ENCODE measurements around the gene ATP6V0A4.
A peak's percentile ranks its signal among the peaks of the same experiment; 100 is the strongest.
"Not testable (repeated sequence)": the region's sequence is repeated elsewhere in the genome, so short reads cannot be mapped to it uniquely, and the experiment has no call there.

The ATP6V0A4 gene

GRCh38 chr7:138750473-138750872 is 47.5 kb downstream of the ATP6V0A4 start:
- DNase-seq (ENCODE audit: low read depth): no peak

DNA sequence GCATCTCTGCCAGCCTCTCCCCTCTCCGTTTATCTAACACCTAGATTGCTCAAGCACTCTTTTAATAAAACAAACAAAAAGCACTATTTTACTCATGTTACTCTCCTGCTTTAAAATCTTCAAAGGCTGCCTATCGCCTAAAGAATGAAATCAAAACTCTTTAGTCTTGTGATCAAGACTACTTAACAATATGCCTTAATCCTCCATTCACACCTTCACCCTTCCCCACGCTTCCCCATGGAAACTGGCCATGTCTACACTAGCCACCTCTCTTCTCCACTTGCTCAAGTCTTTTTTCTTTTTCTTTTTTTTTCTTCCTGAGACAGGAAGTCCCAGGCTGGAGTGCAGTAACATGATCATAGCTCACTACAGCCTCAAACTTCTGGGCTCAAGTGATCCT is 48.0 kb downstream of the ATP6V0A4 start:
- DNase-seq (ENCODE audit: low read depth): no peak

DNA sequence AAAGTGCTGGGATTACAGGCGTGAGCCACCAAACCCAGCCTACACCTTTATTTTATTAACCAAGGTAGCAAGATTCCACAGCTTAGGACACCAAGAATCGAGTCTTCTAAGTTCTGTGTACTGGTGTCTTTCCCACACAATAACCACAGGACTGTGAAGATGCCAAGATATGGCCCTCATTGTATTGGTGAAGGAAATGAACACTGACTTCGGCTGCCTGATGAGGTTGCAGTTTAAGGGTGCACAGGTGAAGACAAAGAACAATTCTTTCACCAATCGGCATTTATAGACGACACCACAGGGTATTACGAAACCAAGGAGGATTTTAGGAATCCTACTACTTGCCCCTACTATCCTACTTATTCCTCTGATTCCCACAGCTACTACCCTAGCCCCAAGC is 49.3 kb downstream of the ATP6V0A4 start:
- DNase-seq (ENCODE audit: low read depth): no peak

DNA sequence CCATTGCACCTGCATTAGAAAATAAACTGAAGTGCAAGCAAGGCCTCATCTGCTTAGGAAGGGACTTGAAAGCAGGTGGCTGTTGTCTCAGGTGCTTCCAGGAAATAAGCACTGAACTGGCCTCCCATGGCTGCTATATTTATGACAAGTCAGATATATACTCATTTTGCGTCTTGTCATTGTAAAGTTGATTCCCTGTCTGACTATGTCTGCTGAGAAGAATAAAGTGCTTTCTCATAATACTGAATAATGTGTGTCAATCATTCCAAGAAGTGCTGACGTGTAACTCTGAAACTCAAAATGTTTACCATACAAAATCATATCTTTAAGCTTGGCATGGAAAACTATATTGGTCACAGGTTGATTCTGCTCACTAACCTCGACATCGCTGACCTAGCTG is 51.9 kb downstream of the ATP6V0A4 start:
- no peak for DNase-seq (ENCODE audit: low read depth)

GRCh38 chr7:138745189-138745588 is 52.8 kb downstream of the ATP6V0A4 start:
- DNase-seq (ENCODE audit: low read depth): no peak

DNA sequence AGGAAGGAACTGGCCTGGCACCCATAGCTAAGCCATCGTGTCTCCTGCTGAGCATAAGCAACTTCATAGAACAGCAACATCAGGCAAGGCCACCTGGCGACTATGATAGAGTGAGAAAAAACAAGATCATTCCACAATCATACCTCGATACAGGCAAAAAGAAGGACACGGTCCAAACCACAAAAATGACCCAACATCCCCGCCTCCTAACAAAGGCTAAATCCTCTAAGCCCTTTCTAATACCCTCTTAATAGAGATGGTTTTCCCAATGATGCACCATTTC is 56.6 kb downstream of the ATP6V0A4 start:
- DNase-seq (ENCODE audit: low read depth): no peak

- no peak for DNase-seq (ENCODE audit: low read depth)
Observed at GRCh38 chr7:138739859-138740258, 58.1 kb downstream of the ATP6V0A4 start.

GRCh38 chr7:138738551-138739335 is 59.3 kb downstream of the ATP6V0A4 start:
- DNase-seq (ENCODE audit: low read depth): peak; percentile 72

DNA sequence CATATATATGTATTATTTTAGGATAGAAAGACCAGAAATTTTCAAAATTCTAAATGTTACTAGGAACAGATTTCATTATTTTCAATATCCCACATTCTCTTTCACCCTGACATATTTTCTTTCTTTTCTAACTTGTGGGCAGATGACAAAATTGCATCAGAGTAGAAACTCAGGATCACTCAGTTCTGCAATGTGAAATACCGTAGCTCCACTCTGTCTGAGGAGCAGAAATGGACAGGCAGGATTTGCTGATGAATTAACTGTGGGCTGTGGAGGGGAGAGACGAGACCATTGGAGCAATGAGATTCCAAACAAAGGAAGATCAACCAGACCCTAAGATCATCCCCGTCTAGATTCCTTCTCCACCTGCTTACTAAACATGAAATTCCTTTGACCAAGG is 59.9 kb downstream of the ATP6V0A4 start:
- no peak for DNase-seq (ENCODE audit: low read depth)

- no peak for DNase-seq (ENCODE audit: low read depth)
Observed at GRCh38 chr7:138735399-138735798, 62.6 kb downstream of the ATP6V0A4 start.

DNA sequence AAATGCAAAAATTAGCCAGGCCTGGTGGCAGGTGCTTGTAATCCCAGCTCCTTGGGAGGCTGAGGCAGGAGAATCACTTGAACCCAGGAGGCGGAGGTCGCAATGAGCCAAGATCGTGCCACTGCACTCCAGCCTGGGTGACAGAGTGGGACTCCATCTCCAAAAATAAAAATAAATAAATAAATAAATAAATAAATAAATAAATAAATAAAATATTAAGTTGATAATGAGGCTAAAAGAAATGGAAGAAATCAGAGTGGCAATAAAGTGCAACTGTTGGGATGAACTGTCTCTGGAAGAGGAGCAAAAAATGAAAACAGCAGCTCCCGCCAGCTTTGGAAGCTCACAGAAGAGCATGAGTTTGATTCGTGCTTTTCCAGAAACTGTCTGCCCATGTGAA is 66.3 kb downstream of the ATP6V0A4 start:
- not testable (repeated sequence) for DNase-seq (ENCODE audit: low read depth)

- no peak for DNase-seq (ENCODE audit: low read depth)
Observed at GRCh38 chr7:138729444-138729843, 68.6 kb downstream of the ATP6V0A4 start.

GRCh38 chr7:138727336-138728099 is 70.5 kb downstream of the ATP6V0A4 start:
- DNase-seq (ENCODE audit: low read depth): no peak

GRCh38 chr7:138726288-138726687 is 71.7 kb downstream of the ATP6V0A4 start:
- DNase-seq (ENCODE audit: low read depth): no peak

- DNase-seq (ENCODE audit: low read depth): no peak
Observed at GRCh38 chr7:138720286-138720685, 77.7 kb downstream of the ATP6V0A4 start.

DNA sequence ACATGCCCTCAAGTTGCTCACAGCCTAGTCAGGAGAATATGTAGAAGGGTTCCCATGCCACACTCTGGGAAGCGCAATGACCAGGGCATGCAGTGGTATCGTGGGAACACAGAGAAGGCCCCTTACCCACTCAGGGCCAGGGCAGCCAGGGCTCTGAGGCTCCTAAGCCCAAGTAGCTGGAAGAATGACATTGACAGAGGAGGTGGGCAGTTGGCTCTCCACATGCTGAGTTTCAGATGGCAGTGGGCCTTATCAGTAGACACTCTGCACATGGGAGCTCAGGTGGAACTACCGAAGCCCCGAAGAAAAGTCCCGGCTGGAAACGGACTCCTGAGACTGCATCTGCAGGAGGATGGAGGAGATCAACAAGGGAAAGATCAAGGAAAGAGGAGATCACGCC is 81.1 kb downstream of the ATP6V0A4 start:
- no peak for DNase-seq (ENCODE audit: low read depth)

GRCh38 chr7:138713191-138713590 is 84.8 kb downstream of the ATP6V0A4 start:
- DNase-seq (ENCODE audit: low read depth): no peak

DNA sequence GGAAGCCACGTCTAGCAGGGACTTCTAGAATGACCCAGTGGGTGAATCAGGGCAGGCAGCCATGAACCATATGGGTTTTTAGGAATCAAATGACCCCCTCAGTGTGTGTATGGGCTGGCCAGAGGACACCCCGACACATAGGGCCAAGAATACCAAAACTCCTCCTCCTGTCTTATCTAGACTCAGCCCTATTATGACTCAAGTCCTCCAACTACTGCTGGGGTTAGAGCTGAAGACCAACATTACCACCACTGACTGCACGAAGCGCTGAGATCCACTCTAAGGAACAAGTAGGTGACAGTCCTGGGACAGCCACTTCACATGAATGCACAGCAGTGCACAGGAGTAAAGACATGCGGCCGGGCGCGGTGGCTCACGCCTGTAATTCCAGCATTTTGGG is 85.3 kb downstream of the ATP6V0A4 start:
- DNase-seq (ENCODE audit: low read depth): no peak

DNA sequence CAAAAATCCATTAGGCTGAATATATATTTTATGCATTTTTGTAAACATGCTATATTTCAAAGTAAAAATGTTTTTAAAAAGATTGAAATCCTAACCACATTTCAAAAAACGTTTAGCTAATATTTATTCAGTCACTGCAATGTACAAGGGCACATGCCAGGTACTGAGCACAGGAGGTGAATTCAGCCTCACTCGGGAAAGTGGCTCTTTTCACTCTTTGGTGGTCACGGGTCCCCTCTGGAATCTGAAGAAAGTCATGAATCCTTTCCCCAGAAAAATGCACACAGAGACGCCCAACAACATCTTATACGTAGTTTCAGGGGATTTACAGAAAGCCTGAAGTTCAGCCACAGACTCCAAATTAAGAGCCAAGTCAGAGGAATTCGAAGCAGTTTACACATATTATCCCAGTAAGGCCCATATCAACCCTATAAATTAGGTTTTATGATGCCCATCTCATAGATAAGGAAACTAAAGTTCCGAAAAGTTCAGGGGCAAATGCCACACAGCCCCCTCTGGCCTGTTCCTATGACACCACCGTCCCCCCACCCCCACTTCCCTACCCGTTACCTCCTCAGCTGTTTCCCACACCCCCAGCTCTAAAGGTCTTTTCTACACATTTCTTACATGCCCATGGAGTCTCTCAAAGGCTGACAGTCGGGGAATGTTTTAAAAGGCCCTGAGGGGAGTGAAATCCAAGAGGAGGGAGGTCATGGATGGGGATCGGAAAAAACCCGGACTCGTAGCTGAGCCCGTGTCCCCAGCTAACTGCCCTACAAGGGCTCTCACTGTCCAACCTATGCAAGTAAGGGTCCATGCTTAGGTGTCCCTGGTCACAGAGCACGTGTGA is 87.2 kb downstream of the ATP6V0A4 start:
- DNase-seq (ENCODE audit: low read depth): no peak

- DNase-seq (ENCODE audit: low read depth): no peak
Observed at GRCh38 chr7:138705167-138705566, 92.8 kb downstream of the ATP6V0A4 start.

DNA sequence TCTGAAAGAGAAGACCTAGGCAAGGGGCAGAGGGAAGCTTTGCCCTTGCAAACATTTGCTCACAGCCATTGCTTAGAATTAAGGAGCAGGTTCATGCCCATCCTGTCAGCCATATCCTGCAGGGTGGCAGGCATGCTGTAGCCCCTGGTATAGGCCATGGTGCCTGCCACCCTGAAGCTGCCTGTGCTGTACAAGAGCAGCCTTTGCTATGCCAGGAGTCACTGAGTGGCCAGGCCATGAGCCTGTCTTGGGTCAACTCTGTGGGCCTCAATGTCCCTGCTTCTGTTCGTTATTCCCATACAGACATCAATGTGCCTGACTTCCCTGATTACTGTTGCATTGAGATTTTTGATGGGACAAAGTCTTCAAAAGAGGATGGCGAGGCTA is 96.5 kb downstream of the ATP6V0A4 start:
- DNase-seq (ENCODE audit: low read depth): no peak

GRCh38 chr7:138700857-138701536 is 97.0 kb downstream of the ATP6V0A4 start, which contains the start of gene SVOPL:
Gene SVOPL (minus strand): TSS chr7:138701362. CDS start chr7:138679045, 22,317 bp downstream.
- no peak for DNase-seq (ENCODE audit: low read depth)

All from activated T-cell treated with anti-CD3 and anti-CD28 coated beads for 24 hours (primary cell).